GM19099 (cell line): ENCODE measurements around the gene NTSR1.

Experiments used
- POLR2A ChIP-seq: IDR thresholded peaks from 3 replicates; pipeline ENCODE4 v1.6.1; 2011; ENCODE audit warnings: low read depth; ENCODE audit not compliant: insufficient read length; ENCODE audit errors: extremely low read depth

Gene NTSR1

DNA sequence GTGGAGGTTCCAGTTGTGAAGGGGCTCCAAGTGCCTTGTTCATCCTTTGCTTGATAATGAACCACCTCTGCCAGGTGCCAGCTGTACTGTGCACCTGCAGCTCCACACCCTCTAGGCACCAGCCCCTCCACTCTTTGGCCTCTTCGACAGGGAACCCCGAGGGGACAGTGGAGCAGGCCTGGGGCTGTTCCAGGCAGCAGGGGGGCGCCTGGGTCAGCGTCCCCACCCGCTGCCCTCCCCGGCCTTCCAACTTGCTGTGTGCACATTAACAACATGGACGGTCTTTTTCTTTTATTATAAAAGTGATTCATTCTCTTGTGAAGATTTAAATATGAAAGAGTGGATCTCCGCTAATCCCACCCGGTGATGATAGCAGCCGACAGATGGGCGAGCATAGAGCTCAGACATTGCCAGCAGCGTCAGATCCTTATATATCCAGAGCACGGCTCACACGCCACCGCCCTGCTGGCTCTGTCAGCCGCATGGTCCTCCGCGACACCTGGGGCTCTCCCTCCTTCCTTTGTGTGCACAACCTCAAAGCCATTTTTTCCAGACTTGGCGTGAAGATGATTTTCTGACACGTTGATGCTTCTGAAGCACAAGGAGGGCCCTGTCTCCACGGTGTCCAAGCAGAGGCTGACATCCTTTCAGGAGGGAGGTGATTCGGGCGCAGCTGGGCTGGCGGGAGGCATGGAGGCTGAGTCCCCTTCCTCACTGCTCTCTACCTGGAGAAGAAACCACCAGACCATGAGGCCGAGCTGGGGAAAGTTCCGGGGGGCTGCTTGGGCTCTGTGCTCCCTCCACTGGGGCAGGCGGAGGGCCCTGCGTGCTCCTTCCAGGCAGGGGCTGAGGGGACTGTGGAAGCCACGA, 65.4 kb downstream of the NTSR1 start:
- TF ChIP-seq POLR2A, result no peak

DNA sequence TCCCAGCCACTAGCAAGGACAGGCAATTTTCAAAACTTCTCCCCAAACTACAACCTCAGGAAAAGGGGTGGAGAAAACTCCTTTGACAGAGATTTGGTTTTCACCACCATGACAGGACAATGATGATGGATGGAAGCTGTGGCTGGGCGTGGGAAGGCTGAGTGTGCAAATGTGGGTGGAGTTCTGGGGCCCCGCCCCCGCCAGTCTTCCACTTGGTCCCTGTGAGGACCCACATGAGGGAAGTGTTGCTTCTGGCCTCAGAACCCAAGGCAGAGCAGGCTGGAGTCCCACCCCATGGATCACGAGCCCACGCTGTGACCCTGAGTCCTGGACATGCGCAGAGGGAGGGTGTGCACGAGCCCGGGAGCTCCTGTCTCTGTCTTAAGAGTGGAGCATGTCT, 66.1 kb downstream of the NTSR1 start:
- no peak for TF ChIP-seq POLR2A

DNA sequence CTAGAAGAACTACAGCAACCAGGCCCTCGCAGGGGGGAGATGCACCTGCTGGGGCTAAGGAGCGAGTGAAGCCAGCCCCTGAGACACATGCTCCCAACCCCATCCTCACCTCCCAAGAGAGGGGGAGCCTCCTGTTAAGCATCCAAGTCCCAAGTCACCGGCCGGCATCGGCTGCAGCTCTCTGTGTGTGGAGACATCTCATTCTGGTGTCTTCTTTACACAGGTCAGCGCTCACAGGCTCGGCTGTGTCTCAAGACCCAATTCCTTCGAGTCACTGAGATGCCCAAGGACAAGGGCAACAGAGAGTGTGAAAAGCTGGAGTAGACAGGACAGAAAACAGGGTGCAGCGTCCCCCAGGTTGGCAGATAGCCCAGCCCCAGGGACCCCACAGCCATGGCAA, 66.6 kb downstream of the NTSR1 start:
- TF ChIP-seq POLR2A, result no peak

DNA sequence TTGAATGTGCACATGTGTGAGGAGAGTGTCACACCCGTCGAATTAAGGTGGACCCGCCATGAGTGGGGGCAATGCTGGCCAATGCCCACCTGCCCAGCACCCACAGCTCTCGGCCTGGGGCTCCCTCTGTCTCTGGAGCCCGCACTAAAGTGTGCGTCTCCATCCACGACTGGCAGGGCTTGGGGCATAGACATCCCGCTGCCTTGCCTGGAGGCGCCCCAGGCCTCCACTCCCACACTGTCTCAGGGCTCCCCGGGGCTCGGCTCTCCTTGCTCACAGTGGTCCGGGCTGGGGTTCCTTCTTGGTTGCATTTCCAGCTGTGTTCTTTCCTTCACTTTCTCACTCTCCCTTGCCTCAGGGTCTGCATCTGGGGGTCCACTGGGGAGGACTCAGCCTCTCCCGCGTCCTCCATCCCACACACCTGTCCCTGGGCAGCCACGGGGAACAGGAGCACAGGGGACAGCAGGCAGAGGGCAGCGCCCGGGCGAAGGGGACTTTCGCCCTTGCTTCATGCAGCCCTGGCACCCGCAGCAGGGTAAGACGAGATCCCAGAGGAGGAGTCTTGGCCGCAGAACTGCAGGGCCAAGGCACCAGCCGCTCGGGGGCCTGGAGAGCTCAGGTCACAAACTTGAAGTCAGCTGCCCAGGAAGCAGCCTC, 67.5 kb downstream of the NTSR1 start:
- no peak for TF ChIP-seq POLR2A

DNA sequence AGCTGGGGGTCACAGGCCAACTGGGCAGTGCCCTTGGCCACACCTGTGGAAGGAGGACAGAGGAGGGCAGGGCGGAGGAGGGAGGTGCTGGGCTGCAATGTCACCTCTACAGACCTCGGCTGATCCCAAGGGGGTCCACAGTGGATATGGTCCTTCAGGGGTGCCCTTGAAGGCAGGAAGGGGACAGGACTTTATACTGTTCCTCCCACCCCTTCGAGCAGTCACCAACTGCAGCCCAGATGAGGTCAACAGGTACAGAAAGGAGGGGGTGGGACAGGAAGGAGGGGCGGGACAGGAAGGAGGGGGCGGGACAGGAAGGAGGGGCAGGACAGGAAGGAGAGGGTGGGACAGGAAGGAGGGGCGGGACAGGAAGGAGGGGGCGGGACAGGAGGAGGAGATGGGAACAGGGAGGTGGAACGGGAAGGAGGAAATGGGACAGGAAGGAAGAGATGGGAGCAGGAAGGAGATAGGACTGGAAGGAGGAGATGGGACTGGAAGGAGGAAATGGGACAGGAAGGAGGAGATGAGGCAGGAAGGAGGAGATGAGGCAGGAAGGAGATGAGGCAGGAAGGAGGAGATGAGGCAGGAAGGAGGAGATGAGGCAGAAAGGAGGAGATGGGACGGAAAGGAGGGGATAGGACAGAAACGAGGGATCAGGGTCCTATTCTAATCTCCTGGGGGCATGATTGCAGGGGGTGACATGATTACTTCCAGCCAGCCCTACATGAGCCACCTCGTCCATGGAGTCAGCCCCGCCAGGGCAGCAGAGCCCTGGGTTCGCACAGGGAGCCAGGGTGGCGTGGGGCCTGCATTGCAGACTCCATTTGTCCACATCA, 68.3 kb downstream of the NTSR1 start:
- peak; percentile 26 for TF ChIP-seq POLR2A

DNA sequence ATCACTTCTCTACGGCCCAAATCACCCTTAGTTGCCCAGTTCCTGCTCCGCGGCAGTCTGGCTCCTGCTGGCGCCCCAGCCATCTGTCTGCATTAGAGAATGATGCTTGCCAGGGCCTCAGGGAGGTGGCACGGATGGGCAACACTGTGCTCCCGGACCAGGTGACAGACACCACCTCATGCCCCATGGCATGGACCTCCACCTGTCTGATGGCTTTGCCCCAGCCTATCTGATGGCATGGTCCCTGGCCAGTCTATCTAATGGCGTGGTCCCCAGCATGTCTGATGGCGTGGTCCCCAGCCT, 68.8 kb downstream of the NTSR1 start:
- TF ChIP-seq POLR2A, result no peak

DNA sequence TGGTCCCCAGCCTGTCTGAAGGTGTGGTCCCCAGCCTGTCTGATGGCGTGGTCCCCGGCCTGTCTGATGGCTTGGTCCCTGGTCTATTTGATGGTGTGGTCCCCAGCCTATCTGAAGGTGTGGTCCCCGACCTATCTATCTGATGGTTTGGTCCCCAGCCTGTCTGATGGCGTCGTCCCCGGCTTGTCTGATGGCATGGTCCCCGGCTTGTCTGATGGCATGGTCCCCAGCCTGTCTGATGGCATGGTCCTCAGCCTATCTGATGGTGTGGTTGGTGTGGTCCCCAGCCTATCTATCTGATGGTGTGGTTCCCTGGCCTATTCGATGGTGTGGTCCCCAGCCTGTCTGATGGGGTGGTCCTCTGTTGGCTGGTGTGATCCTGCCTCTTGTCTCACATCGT, 69.4 kb downstream of the NTSR1 start:
- TF ChIP-seq POLR2A, result no peak

DNA sequence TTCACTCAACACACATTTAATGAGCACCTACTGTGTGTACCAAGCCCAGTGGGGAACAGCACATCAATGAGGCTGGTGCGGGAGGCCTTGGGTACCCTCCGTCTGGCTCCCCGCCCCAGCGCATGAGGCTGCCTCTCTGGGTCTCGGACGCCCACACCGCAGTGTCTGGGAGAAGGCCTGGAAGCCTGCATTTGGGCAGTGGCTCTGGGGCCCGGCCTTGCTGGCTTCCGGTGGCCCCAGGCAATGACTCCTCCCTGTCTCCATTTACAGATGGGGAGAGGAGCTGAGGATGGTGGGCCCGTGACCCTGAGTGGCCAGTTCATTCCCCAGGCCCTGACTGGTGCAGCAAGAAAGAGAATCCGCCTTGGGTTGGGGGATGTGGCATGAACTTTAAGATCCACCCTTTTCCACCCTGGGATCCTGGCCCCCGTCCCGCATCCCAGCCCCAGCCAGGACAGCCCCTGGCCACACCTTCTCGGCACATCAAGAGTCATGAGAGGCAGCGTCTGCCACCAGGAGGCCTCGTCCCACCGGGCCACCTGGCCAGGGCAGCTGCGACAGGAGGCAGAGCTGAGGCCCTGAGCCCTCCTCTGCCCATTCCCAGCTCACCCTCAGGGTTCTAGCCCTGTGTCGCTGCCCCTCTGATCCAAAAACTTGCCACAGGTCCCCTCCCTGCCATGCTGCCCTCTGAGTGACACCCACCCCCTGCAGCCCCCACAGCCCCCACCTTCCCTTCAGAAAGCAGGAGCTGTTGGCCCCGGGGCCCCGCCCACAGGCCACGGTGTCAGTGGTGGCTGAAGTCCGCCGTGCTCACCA, 70.2 kb downstream of the NTSR1 start:
- no peak for TF ChIP-seq POLR2A

DNA sequence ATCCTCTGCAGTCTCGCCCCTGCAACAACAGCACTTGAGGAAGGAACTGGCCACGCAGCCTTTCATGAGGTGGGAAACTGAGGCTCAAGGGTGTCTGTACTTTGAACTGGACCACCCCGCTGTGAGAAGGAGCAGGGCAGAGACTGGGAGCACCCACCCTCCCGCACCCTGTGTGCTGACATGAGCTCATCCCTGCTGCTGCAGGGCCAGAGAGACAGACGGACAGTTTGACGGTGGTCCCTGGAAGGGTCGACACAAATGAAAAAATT, 70.7 kb downstream of the NTSR1 start:
- no peak for TF ChIP-seq POLR2A

DNA sequence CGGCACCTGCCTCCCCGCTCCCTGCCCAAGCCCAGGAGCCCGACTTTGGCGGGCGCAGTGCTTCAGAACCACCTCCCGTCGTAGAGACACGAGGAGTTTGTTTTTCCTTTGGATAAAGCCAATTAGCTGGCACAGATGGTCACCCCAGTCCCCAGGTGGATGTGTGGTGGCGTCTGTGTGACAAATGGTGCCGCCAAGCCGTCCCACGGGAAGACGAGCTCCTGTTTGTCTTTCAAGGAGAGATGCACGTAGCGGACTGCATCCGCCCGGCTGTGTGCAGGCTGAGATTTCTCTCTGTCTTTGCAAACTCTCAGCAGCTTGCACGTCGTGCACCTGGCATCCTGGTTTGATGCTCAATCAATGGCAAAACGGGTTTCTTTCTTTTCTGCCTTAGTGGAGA, 71.6 kb downstream of the NTSR1 start:
- no peak for TF ChIP-seq POLR2A

DNA sequence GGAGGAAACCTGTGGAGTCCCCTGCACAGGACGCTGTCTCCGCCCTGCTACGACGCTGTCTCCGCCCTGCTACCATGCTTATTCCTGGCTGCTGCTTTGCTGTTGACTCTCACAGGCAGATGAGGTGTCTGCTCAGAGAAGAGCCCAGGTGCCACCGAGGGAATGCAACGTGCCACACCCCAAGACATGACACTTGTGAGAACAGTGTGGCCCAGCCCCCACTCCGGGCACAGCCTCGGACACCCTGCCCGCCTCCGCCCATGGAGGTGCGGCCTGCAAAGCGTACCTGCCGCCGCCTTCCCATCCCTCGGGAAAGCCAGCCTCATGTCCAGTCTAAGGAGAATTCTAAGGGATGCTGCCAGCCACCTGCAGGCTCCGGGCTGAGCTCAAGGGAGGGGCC, 72.1 kb downstream of the NTSR1 start:
- no peak for TF ChIP-seq POLR2A

DNA sequence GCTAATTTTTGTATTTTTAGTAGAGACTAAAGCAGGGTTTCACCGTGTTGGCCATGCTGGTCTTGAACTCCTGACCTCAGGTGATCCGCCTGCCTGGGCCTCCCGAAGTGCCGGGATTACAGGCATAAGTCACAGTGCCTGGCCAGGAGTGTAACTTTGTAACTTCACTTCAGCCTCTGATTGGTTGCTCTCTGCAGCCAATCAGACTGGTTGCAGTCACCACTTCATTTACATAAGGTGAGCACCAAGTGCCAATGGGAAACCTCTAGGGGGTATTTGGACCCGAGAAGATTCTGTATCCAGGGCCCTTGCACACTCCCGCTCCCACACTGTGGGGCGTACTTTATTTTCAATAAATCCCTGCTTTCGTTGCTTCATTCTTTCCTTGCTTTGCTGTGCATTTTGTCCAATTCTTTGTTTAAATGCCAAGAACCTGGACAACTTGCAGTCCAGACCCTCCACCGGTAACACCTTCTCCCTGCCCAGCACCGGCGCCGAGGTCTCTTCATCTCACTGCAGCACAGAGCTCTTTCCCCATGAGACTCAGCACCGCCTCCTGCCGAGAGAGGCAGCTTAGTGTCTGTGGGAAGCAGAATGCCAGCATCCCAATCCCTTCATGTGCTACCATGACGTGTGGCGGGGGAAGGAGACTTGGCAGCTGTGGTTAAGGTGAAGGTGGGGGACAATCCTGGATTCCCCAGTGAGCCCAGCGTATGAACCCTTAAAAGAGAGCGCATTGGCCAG, 73.7 kb downstream of the NTSR1 start:
- TF ChIP-seq POLR2A, result no peak

DNA sequence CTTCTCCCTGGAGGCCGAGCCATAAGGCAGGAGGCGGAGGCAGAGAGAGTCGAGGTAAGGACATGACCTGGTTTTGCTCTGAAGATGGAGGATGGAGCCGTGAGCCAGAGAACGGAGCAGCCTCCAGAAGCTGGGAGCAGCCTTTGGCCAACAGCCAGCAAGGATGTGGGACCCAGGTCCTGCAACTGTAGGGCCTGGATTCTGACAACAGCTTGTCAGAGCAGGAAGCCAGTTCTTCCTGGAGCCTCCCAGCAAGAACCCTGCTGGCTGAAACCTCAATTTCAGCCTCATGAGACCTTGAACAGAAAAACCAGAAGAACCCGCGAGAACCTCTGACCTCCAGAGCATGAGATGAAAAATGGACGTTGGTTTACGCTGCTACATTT, 74.2 kb downstream of the NTSR1 start:
- TF ChIP-seq POLR2A, result no peak

DNA sequence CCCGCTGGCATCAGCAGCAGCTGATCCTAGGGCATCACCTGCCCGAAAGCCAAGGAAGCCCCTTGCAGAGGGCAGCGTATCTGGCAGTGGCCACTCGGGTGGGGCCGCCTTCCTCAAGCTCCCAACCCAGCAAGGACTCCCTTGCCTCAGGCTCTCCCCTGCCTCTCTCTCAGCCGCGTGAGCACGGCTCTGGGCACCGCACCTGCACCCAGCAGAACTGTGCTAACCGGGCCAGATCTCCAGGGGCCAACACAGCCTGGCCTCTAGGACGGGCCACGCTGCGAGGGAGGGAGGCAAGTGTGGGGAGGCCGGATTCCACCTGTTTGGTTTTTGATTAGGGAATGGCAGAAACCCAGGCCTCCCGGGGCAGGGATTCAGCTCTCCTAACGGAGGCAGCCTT, 75.9 kb downstream of the NTSR1 start:
- no peak for TF ChIP-seq POLR2A
